Sigmoid colon (tissue), 4 donors: ENCODE results near the gene NECTIN4.

Source experiments
- EP300 ChIP-seq, 4 donors: sonication (generic); formaldehyde crosslinking; IDR thresholded peaks; one replicate each; pipeline ENCODE4 v1.6.1; 2017; ENCODE audit warnings: antibody characterized with exemption in 4 of 4
- POLR2A ChIP-seq, 2 donors: fragments of 450-650 bp; IDR thresholded peaks; one replicate each; pipeline ENCODE4 v1.6.1; 2016; ENCODE audit warnings: antibody characterized with exemption in 2 of 2, mild to moderate bottlenecking in 2 of 2, moderate library complexity in 2 of 2
- POLR2AphosphoS5 ChIP-seq, 4 donors: sonication (generic); formaldehyde crosslinking; IDR thresholded peaks; one replicate each; pipeline ENCODE4 v1.6.1; 2017; ENCODE audit warnings: antibody characterized with exemption in 4 of 4
- TF ChIP-seq, protein P1 (sequence below), 4 experiments: fragments of 450-650 bp in 3 of 4; fragments of 200-600 bp in 1 of 4; IDR thresholded peaks; one replicate each; pipeline ENCODE4 v1.5.1; 2016 to 2019; ENCODE audit warnings: antibody characterized with exemption in 4 of 4, mild to moderate bottlenecking in 3 of 4, moderate library complexity in 2 of 4

DNA sequence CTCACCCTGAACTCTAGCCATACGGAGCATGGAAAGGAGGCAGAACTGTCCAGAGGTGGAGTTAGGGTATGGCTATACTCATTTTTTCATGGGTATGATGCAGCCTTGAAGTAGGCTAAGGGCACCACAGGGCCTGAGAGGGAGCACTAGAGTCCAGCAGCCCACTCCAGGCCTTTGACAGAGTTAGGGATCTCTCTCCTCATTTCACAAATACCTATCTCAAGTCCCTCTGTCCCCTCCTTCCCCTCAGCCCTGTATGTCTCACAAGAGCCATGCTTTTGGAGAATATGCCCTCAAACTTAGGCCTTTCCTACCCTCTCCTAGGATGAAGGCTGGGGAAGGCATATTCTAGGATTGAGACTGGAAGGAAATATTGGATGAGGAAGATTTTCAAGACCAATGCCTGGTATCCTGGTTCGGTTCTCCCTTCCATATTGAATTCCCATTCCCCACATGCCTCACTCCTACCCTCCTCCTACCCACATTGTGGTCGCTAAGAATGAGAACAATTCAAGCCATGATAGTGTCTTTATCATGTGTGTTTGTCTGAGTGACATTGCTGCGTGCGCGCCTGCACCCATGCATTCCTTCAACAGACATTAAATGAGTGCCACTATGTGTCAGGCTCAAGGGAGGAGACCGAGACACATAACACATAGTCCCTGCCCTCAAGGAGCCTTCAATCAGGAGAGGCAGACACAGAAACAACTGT is 2.6 kb upstream of the NECTIN4 start:
- TF ChIP-seq, protein P1, sequence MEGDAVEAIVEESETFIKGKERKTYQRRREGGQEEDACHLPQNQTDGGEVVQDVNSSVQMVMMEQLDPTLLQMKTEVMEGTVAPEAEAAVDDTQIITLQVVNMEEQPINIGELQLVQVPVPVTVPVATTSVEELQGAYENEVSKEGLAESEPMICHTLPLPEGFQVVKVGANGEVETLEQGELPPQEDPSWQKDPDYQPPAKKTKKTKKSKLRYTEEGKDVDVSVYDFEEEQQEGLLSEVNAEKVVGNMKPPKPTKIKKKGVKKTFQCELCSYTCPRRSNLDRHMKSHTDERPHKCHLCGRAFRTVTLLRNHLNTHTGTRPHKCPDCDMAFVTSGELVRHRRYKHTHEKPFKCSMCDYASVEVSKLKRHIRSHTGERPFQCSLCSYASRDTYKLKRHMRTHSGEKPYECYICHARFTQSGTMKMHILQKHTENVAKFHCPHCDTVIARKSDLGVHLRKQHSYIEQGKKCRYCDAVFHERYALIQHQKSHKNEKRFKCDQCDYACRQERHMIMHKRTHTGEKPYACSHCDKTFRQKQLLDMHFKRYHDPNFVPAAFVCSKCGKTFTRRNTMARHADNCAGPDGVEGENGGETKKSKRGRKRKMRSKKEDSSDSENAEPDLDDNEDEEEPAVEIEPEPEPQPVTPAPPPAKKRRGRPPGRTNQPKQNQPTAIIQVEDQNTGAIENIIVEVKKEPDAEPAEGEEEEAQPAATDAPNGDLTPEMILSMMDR (IDR thresholded peaks at IDR 0.05), result no peak
- TF ChIP-seq EP300 (IDR thresholded peaks at IDR 0.05), result no peak
- no peak for TF ChIP-seq POLR2A (IDR thresholded peaks at IDR 0.05)
- no peak for TF ChIP-seq POLR2AphosphoS5 (IDR thresholded peaks at IDR 0.05)
